Body of pancreas (tissue), 4 donors: ENCODE results near the gene TMEM225B.
"Not testable (repeated sequence)": the region's sequence is repeated elsewhere in the genome, so short reads cannot be mapped to it uniquely, and the experiment has no call there.

Experiments used
- CTCF ChIP-seq, 7 experiments: fragments of 450-650 bp in 4 of 7; fragments of 200-600 bp in 3 of 7; sonication (generic) in 3 of 7; IDR thresholded peaks; one replicate each; pipeline ENCODE4 v1.5.1; 2016 to 2019; ENCODE audit warnings: antibody characterized with exemption in 7 of 7
- POLR2A ChIP-seq, 3 donors: fragments of 450-650 bp; IDR thresholded peaks; one replicate each; pipeline ENCODE4 v1.6.1; 2016; ENCODE audit warnings: antibody characterized with exemption in 3 of 3, mild to moderate bottlenecking in 2 of 3

DNA sequence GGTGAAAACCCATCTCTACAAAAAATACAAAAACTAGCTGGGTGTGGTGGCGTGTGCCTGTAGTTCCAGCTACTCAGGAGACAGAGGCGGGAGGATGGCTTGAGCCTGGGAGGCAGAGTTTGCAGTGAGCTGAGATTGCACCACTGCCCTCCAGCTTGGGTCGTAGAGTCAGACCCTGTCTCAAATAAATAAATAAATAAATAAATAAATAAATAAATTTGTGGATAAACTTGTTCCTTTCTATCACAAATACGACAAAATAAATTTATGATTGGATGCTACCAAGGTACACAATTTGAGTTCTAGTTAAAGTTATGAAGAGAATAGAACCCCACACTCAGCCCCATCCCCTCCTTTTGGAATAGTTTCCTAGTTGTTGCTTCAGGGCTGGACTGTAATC lies 55.2 kb downstream of the TMEM225B start:
- not testable (repeated sequence) for TF ChIP-seq CTCF, POLR2A (IDR thresholded peaks at IDR 0.05)
